HepG2 (cell line): Measurements from ENCODE around the gene HAO2. TPM values are rescaled to one million over a fixed set of nuclear protein-coding genes. Genes with fewer than 3 reads are reported as not detected.

Experiments
- CEBPG ChIP-seq: IDR thresholded peaks from 2 replicates; pipeline ENCODE4 v1.6.1; 2016
- E2F5 ChIP-seq: sonication (generic); formaldehyde crosslinking; conservative IDR thresholded peaks from 2 replicates; pipeline ENCODE4 v1.4.0; 2020; ENCODE audit warnings: missing genetic modification reagents
- EP300 ChIP-seq, 3 experiments: sonication (generic) in 1 of 3; formaldehyde crosslinking in 1 of 3; IDR thresholded peaks; 2 replicates each; pipeline versions ENCODE4 v1.5.1 to v1.6.1; 2011 to 2020; ENCODE audit warnings: low read depth in 2 of 3, low read length in 2 of 3, borderline replicate concordance in 1 of 3, improper control_type of control experiment in 1 of 3, mild to moderate bottlenecking in 1 of 3, missing genetic modification reagents in 1 of 3, moderate library complexity in 1 of 3
- FOXA1 ChIP-seq, 2 experiments: fragments of 450-650 bp in 1 of 2; sonication (generic) in 1 of 2; formaldehyde crosslinking in 1 of 2; IDR thresholded peaks; 2 replicates each; pipeline versions ENCODE4 v1.4.0 to v1.6.1; 2016 to 2020; ENCODE audit warnings: missing genetic modification reagents in 1 of 2
- HBP1 ChIP-seq: IDR thresholded peaks from 2 replicates; pipeline ENCODE4 v1.6.1; 2016; ENCODE audit warnings: low read depth, control low read depth
- HOXD1 ChIP-seq: sonication (generic); formaldehyde crosslinking; IDR thresholded peaks from 2 replicates; pipeline ENCODE4 v1.5.0; 2020; ENCODE audit warnings: missing genetic modification reagents
- RFX1 ChIP-seq: fragments of 450-650 bp; IDR thresholded peaks from 2 replicates; pipeline ENCODE4 v1.6.1; 2017
- SETDB1 ChIP-seq: sonication (generic); formaldehyde crosslinking; IDR thresholded peaks from 2 replicates; pipeline ENCODE4 v1.5.1; 2020; ENCODE audit warnings: missing genetic modification reagents, mild to moderate bottlenecking, borderline replicate concordance
- ZBTB34 ChIP-seq: sonication (generic); formaldehyde crosslinking; IDR thresholded peaks from 2 replicates; pipeline ENCODE4 v1.8.0; 2022; ENCODE audit warnings: mild to moderate bottlenecking, missing genetic modification reagents
- ZBTB42 ChIP-seq: sonication (generic); formaldehyde crosslinking; IDR thresholded peaks from 2 replicates; pipeline ENCODE4 v1.5.0; 2020; ENCODE audit warnings: mild to moderate bottlenecking, missing genetic modification reagents
- ZBTB7B ChIP-seq: sonication (generic); formaldehyde crosslinking; IDR thresholded peaks from 2 replicates; pipeline ENCODE4 v1.4.0; 2020; ENCODE audit warnings: missing genetic modification reagents
- ZC3H4 ChIP-seq: sonication (generic); formaldehyde crosslinking; IDR thresholded peaks from 2 replicates; pipeline ENCODE4 v1.4.0; 2020; ENCODE audit warnings: missing genetic modification reagents, borderline replicate concordance
- ZMAT5 ChIP-seq: sonication (generic); formaldehyde crosslinking; IDR thresholded peaks from 2 replicates; pipeline ENCODE4 v1.5.0; 2020; ENCODE audit warnings: mild to moderate bottlenecking, low read depth, missing genetic modification reagents, borderline replicate concordance
- ZNF350 ChIP-seq: sonication (generic); formaldehyde crosslinking; IDR thresholded peaks from 2 replicates; pipeline ENCODE4 v1.4.0; 2020; ENCODE audit warnings: mild to moderate bottlenecking, low read depth, missing genetic modification reagents, borderline replicate concordance
- ZNF616 ChIP-seq: sonication (generic); formaldehyde crosslinking; IDR thresholded peaks from 2 replicates; pipeline ENCODE4 v1.5.0; 2020; ENCODE audit warnings: low read depth, mild to moderate bottlenecking, missing genetic modification reagents
- ZNF772 ChIP-seq: sonication (generic); formaldehyde crosslinking; IDR thresholded peaks from 2 replicates; pipeline ENCODE4 v1.5.0; 2020; ENCODE audit warnings: mild to moderate bottlenecking, missing genetic modification reagents
- polyA plus RNA-seq, 8 experiments: library from polyadenylated mRNA; depleted of rRNA in 3 of 8; stranded (reverse) in 7 of 8; unstranded in 1 of 8; fragments of >200 nt; fragmentation: Illumina TruSeq in 4 of 8; extraction: Trizol in 4 of 8; gene quantifications; 2 replicates each; pipeline versions ENCODE4 v1.2.1 to v1.2.3, GENCODE V29; 2011 to 2016; ENCODE audit warnings: low read depth in 4 of 8, missing spikeins in 1 of 8, mixed read lengths in 1 of 8; ENCODE audit not compliant: insufficient read depth in 1 of 8
- total RNA-seq, 5 experiments: library from RNA; depleted of rRNA; stranded (reverse); fragments of >200 nt; fragmentation: Illumina TruSeq; extraction: Trizol; gene quantifications; 2 replicates each; pipeline ENCODE4 v1.2.3, GENCODE V29; 2016; ENCODE audit warnings: low read depth in 1 of 5
- TF ChIP-seq, protein P1 (sequence below): sonication (generic); formaldehyde crosslinking; IDR thresholded peaks from 2 replicates; pipeline ENCODE4 v1.8.1; 2023; ENCODE audit warnings: mild to moderate bottlenecking, missing genetic modification reagents
- TF ChIP-seq, protein P2 (sequence below): sonication (generic); formaldehyde crosslinking; IDR thresholded peaks from 2 replicates; pipeline ENCODE4 v1.8.0; 2022; ENCODE audit warnings: mild to moderate bottlenecking, missing genetic modification reagents, borderline replicate concordance
- TF ChIP-seq, protein P3 (sequence below), 2 experiments: fragments of 450-650 bp in 1 of 2; sonication (generic) in 1 of 2; formaldehyde crosslinking; IDR thresholded peaks; 2 replicates each; pipeline versions ENCODE4 v1.5.0 to v1.8.0; 2020 to 2022; ENCODE audit warnings: mild to moderate bottlenecking in 1 of 2, missing genetic modification reagents in 1 of 2
- TF ChIP-seq, protein P4 (sequence below): sonication (generic); formaldehyde crosslinking; IDR thresholded peaks from 2 replicates; pipeline ENCODE4 v1.4.0; 2020; ENCODE audit warnings: missing genetic modification reagents

Gene HAO2
- total and polyA plus RNA-seq, 2 of the 13 experiments (the other 11 are each of a cell fraction or from before 2014, with no cell fraction given) = 0.05 to 0.09 TPM

DNA sequence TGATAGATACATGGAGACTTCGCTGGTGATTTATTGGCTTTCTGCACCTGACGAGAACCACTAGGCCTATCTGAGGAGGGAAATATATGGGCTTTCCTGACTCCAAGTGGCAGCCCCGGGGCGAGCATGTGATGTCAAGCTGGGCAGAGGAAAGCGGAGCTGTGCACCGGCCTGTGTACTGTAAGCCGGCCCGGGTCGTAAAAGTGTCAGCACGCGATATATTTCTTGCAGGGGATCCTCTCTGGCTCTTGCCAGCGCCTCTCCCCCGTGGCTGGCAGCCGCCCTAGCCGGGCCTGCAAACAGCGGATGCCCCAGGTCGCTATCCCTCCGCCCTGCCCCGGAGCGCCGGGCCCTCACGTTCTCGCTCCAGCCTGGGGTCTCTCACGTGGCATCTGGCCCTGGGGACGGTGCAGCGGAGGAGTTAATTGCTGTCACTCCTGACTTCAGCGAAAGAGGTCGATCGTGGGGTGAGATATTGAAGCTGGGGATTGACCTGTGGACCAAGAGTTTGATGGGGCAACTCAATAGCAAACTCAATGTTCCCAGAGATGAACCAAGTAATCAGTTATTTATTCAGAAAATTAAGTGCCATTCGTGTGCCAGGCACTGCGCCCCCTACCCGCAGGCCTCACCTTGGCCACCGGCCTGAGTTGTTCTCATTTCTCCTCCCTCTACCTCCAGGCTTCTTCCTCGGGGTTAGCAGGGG lies 41.0 kb upstream of the HAO2 start (continued):
- no peak for TF ChIP-seq EP300 (IDR thresholded peaks at IDR 0.05; ENCODE audit: low read depth in 2 of 2, low read length in 2 of 2)
- TF ChIP-seq EP300 (CRISPR knock-in tag; IDR thresholded peaks at IDR 0.05; ENCODE audit: borderline replicate concordance) = no peak
- peak; percentile 41; the same call in 1 of the 2 replicates for TF ChIP-seq ZNF350 (CRISPR knock-in tag)
- TF ChIP-seq, protein P1, sequence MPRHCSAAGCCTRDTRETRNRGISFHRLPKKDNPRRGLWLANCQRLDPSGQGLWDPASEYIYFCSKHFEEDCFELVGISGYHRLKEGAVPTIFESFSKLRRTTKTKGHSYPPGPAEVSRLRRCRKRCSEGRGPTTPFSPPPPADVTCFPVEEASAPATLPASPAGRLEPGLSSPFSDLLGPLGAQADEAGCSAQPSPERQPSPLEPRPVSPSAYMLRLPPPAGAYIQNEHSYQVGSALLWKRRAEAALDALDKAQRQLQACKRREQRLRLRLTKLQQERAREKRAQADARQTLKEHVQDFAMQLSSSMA (CRISPR knock-in tag) = no peak
- no peak for TF ChIP-seq FOXA1 (IDR thresholded peaks at IDR 0.05)
- no peak for TF ChIP-seq FOXA1 (CRISPR knock-in tag; IDR thresholded peaks at IDR 0.05)
- TF ChIP-seq CEBPG (CRISPR knock-in tag) = no peak
- TF ChIP-seq, protein P2, sequence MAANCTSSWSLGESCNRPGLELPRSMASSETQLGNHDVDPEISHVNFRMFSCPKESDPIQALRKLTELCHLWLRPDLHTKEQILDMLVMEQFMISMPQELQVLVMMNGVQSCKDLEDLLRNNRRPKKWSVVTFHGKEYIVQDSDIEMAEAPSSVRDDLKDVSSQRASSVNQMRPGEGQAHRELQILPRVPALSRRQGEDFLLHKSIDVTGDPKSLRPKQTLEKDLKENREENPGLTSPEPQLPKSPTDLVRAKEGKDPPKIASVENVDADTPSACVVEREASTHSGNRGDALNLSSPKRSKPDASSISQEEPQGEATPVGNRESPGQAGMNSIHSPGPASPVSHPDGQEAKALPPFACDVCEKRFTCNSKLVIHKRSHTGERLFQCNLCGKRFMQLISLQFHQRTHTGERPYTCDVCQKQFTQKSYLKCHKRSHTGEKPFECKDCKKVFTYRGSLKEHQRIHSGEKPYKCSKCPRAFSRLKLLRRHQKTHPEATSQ (CRISPR knock-in tag) = no peak
- TF ChIP-seq ZMAT5 (CRISPR knock-in tag) = no peak
- no peak for TF ChIP-seq ZBTB42 (CRISPR knock-in tag)
- TF ChIP-seq RFX1 = no peak
- no peak for TF ChIP-seq ZC3H4 (CRISPR knock-in tag)
- TF ChIP-seq ZBTB34 (CRISPR knock-in tag) = no peak
- no peak for TF ChIP-seq HBP1 (CRISPR knock-in tag)
- TF ChIP-seq ZNF616 = peak; percentile 62; the same call in 1 of the 2 replicates
- no peak for TF ChIP-seq E2F5 (CRISPR knock-in tag)
- TF ChIP-seq, protein P3, sequence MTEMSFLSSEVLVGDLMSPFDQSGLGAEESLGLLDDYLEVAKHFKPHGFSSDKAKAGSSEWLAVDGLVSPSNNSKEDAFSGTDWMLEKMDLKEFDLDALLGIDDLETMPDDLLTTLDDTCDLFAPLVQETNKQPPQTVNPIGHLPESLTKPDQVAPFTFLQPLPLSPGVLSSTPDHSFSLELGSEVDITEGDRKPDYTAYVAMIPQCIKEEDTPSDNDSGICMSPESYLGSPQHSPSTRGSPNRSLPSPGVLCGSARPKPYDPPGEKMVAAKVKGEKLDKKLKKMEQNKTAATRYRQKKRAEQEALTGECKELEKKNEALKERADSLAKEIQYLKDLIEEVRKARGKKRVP (CRISPR knock-in tag; IDR thresholded peaks at IDR 0.05) = no peak
- TF ChIP-seq ZBTB7B (CRISPR knock-in tag) = peak; percentile 46; the same call in 1 of the 2 replicates
- TF ChIP-seq, protein P4, sequence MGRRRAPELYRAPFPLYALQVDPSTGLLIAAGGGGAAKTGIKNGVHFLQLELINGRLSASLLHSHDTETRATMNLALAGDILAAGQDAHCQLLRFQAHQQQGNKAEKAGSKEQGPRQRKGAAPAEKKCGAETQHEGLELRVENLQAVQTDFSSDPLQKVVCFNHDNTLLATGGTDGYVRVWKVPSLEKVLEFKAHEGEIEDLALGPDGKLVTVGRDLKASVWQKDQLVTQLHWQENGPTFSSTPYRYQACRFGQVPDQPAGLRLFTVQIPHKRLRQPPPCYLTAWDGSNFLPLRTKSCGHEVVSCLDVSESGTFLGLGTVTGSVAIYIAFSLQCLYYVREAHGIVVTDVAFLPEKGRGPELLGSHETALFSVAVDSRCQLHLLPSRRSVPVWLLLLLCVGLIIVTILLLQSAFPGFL (CRISPR knock-in tag) = no peak
- no peak for TF ChIP-seq SETDB1 (CRISPR knock-in tag)
- no peak for TF ChIP-seq HOXD1 (CRISPR knock-in tag)
- no peak for TF ChIP-seq ZNF772
